Parathyroid adenoma (tissue), 2 donors: ENCODE results near the gene EFCC1.

Source experiments
- H2AFZ ChIP-seq: fragments of 300-600 bp; sonication (generic); one replicate; pipeline ENCODE4 v1.7.0; 2017; ENCODE audit warnings: antibody characterized with exemption, mild to moderate bottlenecking
- H3K27ac ChIP-seq: fragments of 300-600 bp; sonication (generic); one replicate; pipeline ENCODE4 v1.7.0; 2017
- H3K27me3 ChIP-seq: fragments of 300-600 bp; sonication (generic); one replicate; pipeline ENCODE4 v1.7.0; 2017; ENCODE audit warnings: low read length; ENCODE audit not compliant: control insufficient read depth, insufficient read depth
- H3K36me3 ChIP-seq: fragments of 300-600 bp; sonication (generic); one replicate; pipeline ENCODE4 v1.7.0; 2017; ENCODE audit warnings: low read length; ENCODE audit not compliant: control insufficient read depth, insufficient read depth
- H3K4me1 ChIP-seq: fragments of 300-600 bp; sonication (generic); one replicate; pipeline ENCODE4 v1.7.0; 2017; ENCODE audit warnings: control low read depth
- H3K4me2 ChIP-seq: fragments of 300-600 bp; sonication (generic); one replicate; pipeline ENCODE4 v1.7.0; 2017; ENCODE audit warnings: low read length
- H3K4me3 ChIP-seq: fragments of 300-600 bp; sonication (generic); one replicate; pipeline ENCODE4 v1.7.0; 2017; ENCODE audit warnings: low read depth, low read length
- H3K79me2 ChIP-seq: fragments of 300-600 bp; sonication (generic); one replicate; pipeline ENCODE4 v1.7.0; 2017; ENCODE audit warnings: control low read depth
- H3K9ac ChIP-seq: fragments of 300-600 bp; sonication (generic); one replicate; pipeline ENCODE4 v1.7.0; 2017; ENCODE audit warnings: mild to moderate bottlenecking
- H3K9me3 ChIP-seq: fragments of 300-600 bp; sonication (generic); one replicate; pipeline ENCODE4 v1.7.0; 2017; ENCODE audit warnings: low read length; ENCODE audit not compliant: control insufficient read depth
- CTCF ChIP-seq: fragments of 300-600 bp; sonication (generic); IDR thresholded peaks from one replicate; pipeline ENCODE4 v1.7.0; 2017; ENCODE audit warnings: antibody characterized with exemption, mild to moderate bottlenecking
- donor health status: primary hyperparathyroidism.

Gene EFCC1

GRCh38 chr3:129022114-129023007 lies 21.3 kb downstream of the EFCC1 start:
- H3K4me2 ChIP-seq = no peak overlapping the region
- no peak overlapping the region for H3K4me3 ChIP-seq
- no peak overlapping the region for H2AFZ ChIP-seq
- H3K9ac ChIP-seq = no peak overlapping the region
- H3K4me1 ChIP-seq = peaks cover 5% of the 10 kb centered on the region
- no peaks in the 10 kb centered on the region for H3K79me2 ChIP-seq
- H3K9me3 ChIP-seq = no peaks in the 10 kb centered on the region
- no peak for TF ChIP-seq CTCF
- no peaks in the 10 kb centered on the region for H3K27me3 ChIP-seq
- H3K36me3 ChIP-seq = no peaks in the 10 kb centered on the region
- H3K27ac ChIP-seq = no peak overlapping the region

GRCh38 chr3:129023008-129023358 lies 21.9 kb downstream of the EFCC1 start:
- H3K79me2 ChIP-seq = no peaks in the 10 kb centered on the region
- H3K27ac ChIP-seq = no peak overlapping the region

GRCh38 chr3:129023909-129024308 lies 22.8 kb downstream of the EFCC1 start:
- Histone ChIP-seq H3K27me3 (no peaks in the 10 kb centered on the region), H3K79me2 (no peaks in the 10 kb centered on the region), H3K36me3 (no peaks in the 10 kb centered on the region), H3K4me2 (no peak overlapping the region), H3K9me3 (no peaks in the 10 kb centered on the region), H3K9ac (no peak overlapping the region), H3K27ac (no peak overlapping the region), H3K4me1 (peaks cover 5% of the 10 kb centered on the region), H3K4me3 (no peak overlapping the region), H2AFZ (no peak overlapping the region)
- no peak for TF ChIP-seq CTCF

More at GRCh38 chr3:129023008-129023358, 21.9 kb downstream of the EFCC1 start:
- H3K4me2 ChIP-seq = no peak overlapping the region
- H3K36me3 ChIP-seq = no peaks in the 10 kb centered on the region
- peaks cover 5% of the 10 kb centered on the region for H3K4me1 ChIP-seq
- H3K9me3 ChIP-seq = no peaks in the 10 kb centered on the region
- H3K27me3 ChIP-seq = no peaks in the 10 kb centered on the region
- H2AFZ ChIP-seq = no peak overlapping the region
- H3K9ac ChIP-seq = no peak overlapping the region
- no peak overlapping the region for H3K4me3 ChIP-seq
- no peak for TF ChIP-seq CTCF

GRCh38 chr3:129025108-129025507 lies 24.0 kb downstream of the EFCC1 start:
- Histone ChIP-seq H3K9me3 (no peaks in the 10 kb centered on the region), H3K9ac (no peak overlapping the region), H3K4me3 (no peak overlapping the region)

More at GRCh38 chr3:129025108-129025507, 24.0 kb downstream of the EFCC1 start:
- H3K4me1 ChIP-seq = peaks cover 5% of the 10 kb centered on the region
- TF ChIP-seq CTCF = no peak
- H3K4me2 ChIP-seq = no peak overlapping the region
- H3K27me3 ChIP-seq = no peaks in the 10 kb centered on the region
- no peaks in the 10 kb centered on the region for H3K36me3 ChIP-seq
- no peaks in the 10 kb centered on the region for H3K79me2 ChIP-seq
- no peak overlapping the region for H3K27ac ChIP-seq
- H2AFZ ChIP-seq = no peak overlapping the region
